Suprapubic skin (tissue), 4 donors: ENCODE results near the gene BIRC6.

Source experiments
- EP300 ChIP-seq: sonication (generic); formaldehyde crosslinking; IDR thresholded peaks from one replicate; pipeline ENCODE4 v1.6.1; 2017; ENCODE audit warnings: antibody characterized with exemption
- POLR2A ChIP-seq, 2 donors: fragments of 450-650 bp; IDR thresholded peaks; one replicate each; pipeline ENCODE4 v1.6.1; 2017; ENCODE audit warnings: antibody characterized with exemption in 2 of 2, mild to moderate bottlenecking in 2 of 2, moderate library complexity in 2 of 2
- POLR2AphosphoS5 ChIP-seq, 3 donors: sonication (generic); formaldehyde crosslinking; IDR thresholded peaks; one replicate each; pipeline ENCODE4 v1.6.1; 2017; ENCODE audit warnings: antibody characterized with exemption in 3 of 3
- TF ChIP-seq, protein P1 (sequence below), 2 donors: fragments of 200-600 bp in 1 of 2; fragments of 450-650 bp in 1 of 2; sonication (generic) in 1 of 2; IDR thresholded peaks; one replicate each; pipeline ENCODE4 v1.5.1; 2016 to 2019; ENCODE audit warnings: antibody characterized with exemption in 2 of 2, mild to moderate bottlenecking in 1 of 2, moderate library complexity in 1 of 2

DNA sequence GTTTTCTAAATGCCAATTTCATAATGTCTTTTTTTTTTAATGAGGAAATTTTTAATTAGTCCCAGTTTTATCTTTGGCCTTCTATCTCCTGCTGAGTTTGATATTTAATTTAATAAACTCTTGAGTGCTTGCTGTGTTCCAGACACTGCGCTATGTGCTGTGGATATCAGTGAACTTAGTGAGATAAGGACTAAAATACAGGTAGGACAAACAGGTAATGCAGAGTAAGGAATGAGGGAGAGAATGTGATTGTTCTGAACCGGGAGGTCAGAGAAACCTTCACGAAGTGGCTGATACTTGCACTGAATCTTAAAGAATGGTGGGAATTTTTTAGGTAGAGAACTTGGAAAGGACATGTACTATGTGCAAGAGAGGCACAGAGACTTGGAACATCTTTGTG lies 299.2 kb downstream of the BIRC6 start:
- TF ChIP-seq, protein P1, sequence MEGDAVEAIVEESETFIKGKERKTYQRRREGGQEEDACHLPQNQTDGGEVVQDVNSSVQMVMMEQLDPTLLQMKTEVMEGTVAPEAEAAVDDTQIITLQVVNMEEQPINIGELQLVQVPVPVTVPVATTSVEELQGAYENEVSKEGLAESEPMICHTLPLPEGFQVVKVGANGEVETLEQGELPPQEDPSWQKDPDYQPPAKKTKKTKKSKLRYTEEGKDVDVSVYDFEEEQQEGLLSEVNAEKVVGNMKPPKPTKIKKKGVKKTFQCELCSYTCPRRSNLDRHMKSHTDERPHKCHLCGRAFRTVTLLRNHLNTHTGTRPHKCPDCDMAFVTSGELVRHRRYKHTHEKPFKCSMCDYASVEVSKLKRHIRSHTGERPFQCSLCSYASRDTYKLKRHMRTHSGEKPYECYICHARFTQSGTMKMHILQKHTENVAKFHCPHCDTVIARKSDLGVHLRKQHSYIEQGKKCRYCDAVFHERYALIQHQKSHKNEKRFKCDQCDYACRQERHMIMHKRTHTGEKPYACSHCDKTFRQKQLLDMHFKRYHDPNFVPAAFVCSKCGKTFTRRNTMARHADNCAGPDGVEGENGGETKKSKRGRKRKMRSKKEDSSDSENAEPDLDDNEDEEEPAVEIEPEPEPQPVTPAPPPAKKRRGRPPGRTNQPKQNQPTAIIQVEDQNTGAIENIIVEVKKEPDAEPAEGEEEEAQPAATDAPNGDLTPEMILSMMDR (IDR thresholded peaks at IDR 0.05): no peak
- TF ChIP-seq POLR2A (IDR thresholded peaks at IDR 0.05): no peak
- TF ChIP-seq POLR2AphosphoS5 (IDR thresholded peaks at IDR 0.05): no peak
- no peak for TF ChIP-seq EP300
